ENCODE data around the gene MISP.
"Not testable (repeated sequence)": the region's sequence is repeated elsewhere in the genome, so short reads cannot be mapped to it uniquely, and the experiment has no call there.

MISP gene

DNA sequence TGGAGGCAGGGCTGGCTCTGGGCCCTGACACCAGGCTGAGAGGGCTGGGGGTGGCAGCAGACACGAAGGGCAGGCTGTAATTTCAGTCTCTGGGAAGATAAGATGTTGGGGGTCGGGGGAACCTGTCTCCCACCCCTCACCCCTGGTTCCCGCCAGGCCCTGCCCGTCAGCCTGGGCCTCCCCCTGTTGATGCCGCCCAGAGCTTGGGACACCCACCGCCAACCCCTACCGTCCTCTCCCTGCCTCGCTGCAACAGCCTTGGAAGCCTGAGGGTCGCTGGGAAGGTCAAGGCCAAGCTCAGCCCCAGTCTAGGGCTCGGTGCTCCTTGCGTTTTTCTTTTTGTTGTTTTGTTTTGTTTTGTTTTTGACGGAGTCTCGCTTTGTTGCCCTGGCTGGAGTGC is 27.7 kb upstream of the MISP start:
- no peak for DNase-seq (ENCODE audit: low read depth in 4 of 4, low spot score in 1 of 4)

DNA sequence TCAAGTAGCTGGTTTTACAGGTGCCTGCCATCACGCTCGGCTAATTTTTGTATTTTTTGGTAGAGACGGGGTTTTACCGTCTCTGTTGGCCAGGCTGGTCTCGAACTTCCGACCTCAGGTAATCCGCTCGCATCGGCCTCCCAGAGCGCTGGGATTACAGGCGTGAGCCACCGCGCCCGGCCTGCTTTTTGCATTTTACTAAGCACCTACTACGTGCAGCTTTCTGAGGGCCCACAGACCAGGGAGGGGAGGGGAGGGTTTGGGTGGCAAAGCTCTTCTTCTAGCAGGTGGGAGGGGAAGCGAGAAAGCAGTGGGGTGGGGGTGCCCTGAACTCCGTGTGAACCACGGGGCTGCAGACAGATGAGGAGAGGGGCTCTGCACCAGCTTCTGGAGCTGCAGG is 27.2 kb upstream of the MISP start:
- no peak for DNase-seq (ENCODE audit: low read depth in 4 of 4, low spot score in 1 of 4)

GRCh38 chr19:725461-726089 is 25.3 kb upstream of the MISP start:
- DNase-seq (ENCODE audit: low read depth in 4 of 4, low spot score in 1 of 4): no peak

GRCh38 chr19:726993-727956 is 23.6 kb upstream of the MISP start:
- no peak for DNase-seq (ENCODE audit: low read depth in 4 of 4, low spot score in 1 of 4)

GRCh38 chr19:728011-728410 is 22.9 kb upstream of the MISP start:
- no peak for DNase-seq (ENCODE audit: low read depth in 4 of 4, low spot score in 1 of 4)

- DNase-seq (ENCODE audit: low read depth in 4 of 4, low spot score in 1 of 4): not testable (repeated sequence)
Observed at GRCh38 chr19:729564-729963, 21.3 kb upstream of the MISP start.

- no peak for DNase-seq (ENCODE audit: low read depth in 4 of 4, low spot score in 1 of 4)
Observed at GRCh38 chr19:729965-730668, 20.8 kb upstream of the MISP start.

GRCh38 chr19:731000-731399 is 19.9 kb upstream of the MISP start:
- no peak for DNase-seq (ENCODE audit: low read depth in 4 of 4, low spot score in 1 of 4)

- no peak for DNase-seq (ENCODE audit: low read depth in 4 of 4, low spot score in 1 of 4)
Observed at GRCh38 chr19:732148-733069, 18.5 kb upstream of the MISP start.

GRCh38 chr19:734716-735115 is 16.2 kb upstream of the MISP start:
- no peak for DNase-seq (ENCODE audit: low read depth in 4 of 4, low spot score in 1 of 4)

DNA sequence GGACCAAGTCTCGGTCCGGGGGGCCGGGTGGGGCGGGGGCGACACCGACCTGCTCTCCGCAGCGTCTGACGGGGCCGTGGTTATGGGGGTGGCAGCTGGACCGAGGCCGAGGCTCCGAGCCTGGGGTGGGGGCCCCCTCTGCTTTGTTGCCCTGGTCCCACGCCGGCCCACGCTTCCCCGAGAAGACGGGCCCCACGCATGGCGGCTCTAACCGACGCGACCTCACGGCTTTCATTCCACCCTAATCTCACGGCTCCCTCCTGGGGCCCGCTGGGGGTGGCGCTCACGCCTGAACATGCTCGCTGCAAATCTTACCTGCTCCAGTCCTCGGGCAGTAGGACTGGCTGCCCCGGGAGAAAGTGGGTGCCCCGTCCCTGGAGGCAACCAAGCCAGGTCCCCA is 14.8 kb upstream of the MISP start:
- DNase-seq (ENCODE audit: low read depth in 4 of 4, low spot score in 1 of 4): no peak

DNA sequence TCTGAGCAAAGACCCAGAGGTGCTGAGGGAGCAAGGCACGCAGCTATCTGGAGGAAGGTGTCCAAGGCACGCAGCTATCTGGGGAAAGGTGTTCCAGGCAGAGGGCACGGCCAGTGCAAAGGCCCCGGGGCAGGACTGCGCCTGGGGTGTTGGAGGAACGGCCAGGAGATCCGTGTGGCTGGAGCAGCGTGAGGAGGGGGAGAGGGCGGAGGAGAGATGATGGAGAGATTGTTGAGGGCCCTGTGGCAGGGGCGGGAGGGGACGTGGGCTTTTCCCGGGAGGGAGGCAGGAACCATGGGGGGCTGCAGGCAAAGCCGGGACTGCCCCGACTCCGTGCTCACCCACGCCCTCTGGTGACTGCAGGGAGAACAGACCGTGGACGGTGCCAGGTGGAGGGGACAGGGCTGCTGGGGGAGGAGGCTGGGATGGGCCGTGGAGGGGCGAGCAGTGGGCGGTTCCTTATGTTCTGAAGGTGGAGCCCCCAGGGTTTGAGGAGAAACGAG is 13.3 kb upstream of the MISP start:
- peak; percentile 32 to 49 (median 44) for DNase-seq (ENCODE audit: low read depth in 4 of 4, low spot score in 1 of 4)

GRCh38 chr19:738509-739128 is 12.3 kb upstream of the MISP start:
- no peak for DNase-seq (ENCODE audit: low read depth in 4 of 4, low spot score in 1 of 4)

GRCh38 chr19:739998-740715 is 10.8 kb upstream of the MISP start:
- DNase-seq (ENCODE audit: low read depth in 4 of 4, low spot score in 1 of 4): no peak

- not testable (repeated sequence) for DNase-seq (ENCODE audit: low read depth in 4 of 4, low spot score in 1 of 4)
Observed at GRCh38 chr19:740816-741505, 10.0 kb upstream of the MISP start.

GRCh38 chr19:741506-742131 is 9.3 kb upstream of the MISP start:
- no peak for DNase-seq (ENCODE audit: low read depth in 4 of 4, low spot score in 1 of 4)

GRCh38 chr19:742540-743075 is 8.3 kb upstream of the MISP start:
- no peak for DNase-seq (ENCODE audit: low read depth in 4 of 4, low spot score in 1 of 4)

DNA sequence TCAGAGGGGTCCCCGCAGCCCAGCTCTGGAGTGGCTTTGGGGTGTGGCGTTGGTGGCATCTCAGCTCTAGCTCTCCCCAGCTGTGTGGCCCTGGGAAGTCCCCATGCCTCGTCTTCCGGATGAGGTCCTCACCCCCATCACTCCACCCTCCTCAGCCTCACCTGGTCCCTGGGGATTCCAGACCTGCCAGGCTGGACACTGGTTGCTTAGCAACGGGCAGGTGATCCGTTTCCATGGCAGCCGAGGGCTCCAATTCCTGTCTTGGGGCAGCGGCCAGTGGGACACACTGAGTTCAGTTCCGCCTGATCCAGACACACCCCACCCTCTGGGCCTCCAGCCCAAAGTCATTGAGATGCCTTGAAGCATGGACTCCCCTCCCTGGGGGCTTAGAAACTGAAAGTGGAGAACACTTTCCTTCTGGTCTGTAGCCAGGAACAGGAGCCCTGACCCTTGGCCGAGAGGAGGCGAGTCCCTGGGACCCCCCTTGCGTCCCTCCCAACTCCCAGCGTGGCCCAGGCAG is 7.7 kb upstream of the MISP start:
- DNase-seq (ENCODE audit: low read depth in 4 of 4, low spot score in 1 of 4): no peak
